NCI-H2107 treated with DMSO at 0.1 percent for 48 hours (cell line): Measurements from ENCODE around the gene ITGB8.

Experiments
- DNase-seq: peaks from one replicate; lab custom pipeline; 2025; ENCODE audit not compliant: unreplicated experiment; lab: John Stamatoyannopoulos, UW

The ITGB8 gene

DNA sequence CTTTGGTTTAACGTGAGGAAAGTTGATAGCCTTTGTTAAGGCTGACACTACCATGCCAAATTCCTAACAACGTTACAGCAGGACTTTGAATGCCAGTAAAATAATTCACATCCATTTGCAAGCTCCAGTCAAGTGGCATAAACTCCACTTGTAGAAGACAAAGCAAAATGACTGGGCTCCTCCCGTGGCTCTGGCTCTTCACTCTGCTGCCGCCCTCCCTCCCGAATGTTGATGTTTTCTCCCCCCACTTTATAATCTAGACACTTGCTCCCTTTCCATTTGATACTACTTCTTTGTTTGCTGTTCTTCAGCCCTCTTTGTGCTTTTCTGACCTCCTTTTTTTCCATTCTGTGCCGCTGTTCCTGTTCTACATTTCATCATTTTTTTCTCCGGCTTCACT, 22.8 kb upstream of the ITGB8 start:
- DNase-seq, result peak; percentile 76

DNA sequence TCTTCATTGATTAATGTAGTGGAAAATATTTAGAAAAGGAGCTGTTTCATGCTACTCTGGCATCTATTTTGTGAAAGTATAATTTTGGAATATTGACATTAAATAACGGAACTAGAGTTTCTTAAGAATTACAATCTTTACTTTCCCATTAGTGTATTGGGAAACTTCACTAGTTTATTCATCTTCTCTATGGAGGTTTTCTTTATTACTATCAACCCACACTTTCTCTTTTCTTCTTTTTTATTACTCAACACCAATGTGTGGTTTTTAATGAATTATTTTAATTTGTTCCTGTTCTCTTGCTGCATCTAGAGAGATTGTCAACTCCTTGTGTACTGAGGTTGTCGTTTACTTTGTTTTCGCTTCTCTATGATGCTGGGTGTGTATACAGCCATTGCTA, 20.4 kb upstream of the ITGB8 start:
- DNase-seq, result no peak

DNA sequence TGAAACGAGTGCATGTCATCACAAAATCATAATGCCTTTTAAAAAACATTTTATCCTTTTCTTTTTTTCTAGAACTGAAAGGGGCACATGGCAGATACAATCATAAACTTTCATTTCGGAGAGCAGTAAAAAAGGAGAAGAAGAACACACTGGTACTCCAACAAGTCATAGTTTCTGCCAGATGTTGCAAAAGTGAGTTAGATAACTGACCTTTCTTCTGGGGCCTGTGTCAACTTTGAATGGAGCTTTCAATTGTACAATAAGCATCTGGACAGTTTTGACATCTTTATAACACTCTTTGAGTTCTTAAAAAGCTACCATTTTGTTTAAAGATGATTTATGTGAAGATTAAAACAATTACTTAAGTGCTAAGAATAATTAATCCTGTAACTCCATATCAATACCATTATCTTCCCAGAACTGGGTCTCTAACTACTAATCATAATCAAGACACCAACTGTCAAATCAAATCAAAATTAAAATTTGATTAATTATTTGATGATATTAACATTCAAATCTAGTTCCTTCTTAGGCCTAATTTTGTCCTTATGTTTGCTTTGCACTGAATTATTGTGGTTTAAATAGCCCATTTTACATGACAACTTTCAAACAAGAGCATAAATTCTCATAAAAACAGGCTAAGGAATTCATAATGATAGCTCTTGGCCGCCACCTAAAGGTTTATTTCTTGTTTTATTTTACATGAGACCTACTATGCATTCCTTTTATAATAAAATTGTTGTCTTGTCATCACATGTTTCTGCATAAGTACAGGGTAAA, 19.5 kb upstream of the ITGB8 start:
- DNase-seq, result peak; percentile 42

DNA sequence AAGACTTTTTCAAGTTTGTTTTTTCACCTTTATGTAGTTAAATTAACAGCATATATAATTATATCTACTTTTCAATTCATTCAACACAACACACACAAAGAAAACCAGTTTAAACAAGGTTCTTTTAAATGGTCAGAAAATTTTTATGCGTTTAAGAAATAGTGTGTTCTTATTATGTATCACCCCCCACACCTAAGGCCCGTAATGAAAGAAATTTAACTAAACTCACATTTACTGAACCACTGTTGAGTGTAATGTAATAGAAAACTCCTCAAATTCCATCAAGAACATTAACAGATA, 19.0 kb upstream of the ITGB8 start:
- no peak for DNase-seq

DNA sequence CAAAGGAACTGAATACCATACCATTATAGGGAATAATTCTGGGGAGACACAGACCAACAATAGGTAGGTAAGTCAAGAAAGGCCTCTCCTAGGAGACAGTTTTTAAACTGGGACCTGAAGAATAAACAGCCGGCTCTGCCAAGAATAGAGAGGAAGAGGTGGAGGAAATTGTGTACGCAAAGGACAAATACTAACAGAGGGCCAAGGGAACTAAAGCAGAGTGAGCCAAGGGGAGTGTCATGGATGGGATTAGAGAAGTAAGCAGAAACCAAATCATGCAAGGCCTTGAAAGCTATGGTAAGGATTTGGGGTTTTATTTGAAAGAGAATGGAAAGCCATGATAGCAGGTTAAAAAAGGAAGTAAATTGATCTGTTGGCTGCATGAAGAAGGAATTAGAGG, 18.1 kb upstream of the ITGB8 start:
- DNase-seq, result no peak

DNA sequence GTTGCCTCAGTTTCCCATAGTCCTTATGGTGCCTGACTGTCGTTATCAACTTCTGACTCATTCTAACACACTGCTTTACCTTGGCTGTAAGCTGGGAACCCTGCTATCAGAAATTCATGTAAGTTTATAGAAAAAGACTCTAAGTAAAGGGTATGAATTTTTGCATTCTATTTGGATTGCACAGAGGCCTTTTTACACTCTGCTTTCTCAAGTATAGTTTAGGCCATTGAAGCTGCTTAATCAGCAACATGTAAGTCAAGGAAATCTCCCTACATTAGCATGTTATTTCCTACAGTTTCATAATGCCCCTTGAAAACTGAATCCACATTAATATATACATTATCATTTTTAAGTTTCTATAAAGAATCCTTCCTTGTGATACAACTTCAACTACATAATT, 17.1 kb upstream of the ITGB8 start:
- no peak for DNase-seq

DNA sequence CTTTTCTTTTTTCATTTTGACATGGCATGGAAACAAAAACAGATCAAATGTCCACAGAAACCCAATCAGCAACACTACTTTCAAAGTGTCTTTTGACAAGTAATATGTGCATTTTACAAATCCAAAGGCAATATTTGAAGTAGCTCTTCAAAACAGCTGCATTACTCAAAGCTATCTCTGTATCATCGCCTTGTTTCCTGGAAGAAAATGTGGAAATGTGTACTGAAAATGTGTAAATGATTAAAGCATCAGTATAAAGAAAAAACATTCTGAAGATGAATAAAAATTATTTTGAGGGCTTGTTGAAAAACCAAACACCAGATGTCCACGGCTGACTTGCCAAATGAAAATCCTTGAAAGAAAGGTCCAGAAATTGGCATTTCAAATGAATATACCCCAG, 16.5 kb upstream of the ITGB8 start:
- DNase-seq, result no peak

DNA sequence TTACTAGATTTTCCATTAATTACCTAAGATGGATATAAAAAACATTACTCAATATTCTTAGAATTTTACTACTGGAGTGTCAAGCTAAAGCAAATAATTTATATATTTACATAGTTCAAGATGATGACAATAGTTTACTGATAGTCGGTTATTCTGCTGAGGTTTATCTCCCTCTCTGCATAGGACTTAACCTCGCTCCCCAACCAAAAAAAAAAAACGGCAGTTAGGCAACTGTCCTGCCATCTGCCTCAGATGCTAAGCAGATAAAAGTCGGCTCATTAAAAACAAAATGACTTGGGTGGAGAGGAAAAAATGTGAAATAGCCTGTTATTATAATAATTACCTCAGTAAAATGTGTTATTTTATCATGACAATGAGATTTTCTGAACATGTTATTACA, 14.0 kb upstream of the ITGB8 start:
- no peak for DNase-seq

DNA sequence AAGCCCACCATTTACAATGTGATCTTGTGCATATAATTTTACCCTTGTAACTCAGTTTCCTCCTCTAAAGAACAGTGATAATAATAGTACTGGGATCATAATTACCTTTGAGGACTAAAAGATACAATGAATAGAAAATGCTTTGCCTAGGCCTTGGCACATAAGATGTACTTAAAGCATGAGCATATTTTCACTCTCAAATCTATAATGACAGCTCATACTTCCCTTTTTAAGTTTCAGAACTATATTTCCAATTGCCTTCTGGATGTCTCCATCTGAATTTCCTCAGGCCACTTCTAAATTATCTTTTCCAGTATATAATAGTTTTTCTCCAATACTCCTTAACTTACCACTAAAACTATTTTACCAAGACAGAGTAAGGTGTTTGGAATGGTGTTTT, 13.3 kb upstream of the ITGB8 start:
- no peak for DNase-seq

DNA sequence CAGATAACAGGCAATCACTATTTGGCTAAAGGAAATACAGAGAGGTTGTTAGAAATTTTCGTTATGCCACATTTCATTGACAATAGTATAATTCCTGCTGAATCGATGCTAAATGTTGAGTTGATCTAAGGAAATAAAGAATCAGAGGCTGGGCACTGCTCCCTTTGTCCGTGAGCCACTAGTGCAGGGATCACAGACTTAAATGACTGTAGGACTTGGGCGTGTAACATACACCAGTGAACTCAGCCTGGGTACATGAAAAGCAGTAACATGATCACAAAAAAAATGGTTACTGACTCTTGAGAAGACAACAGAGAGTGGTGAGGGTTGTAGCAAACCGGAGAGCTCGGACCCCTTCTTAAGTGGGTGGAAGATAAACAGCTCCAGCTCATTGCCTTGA, 11.8 kb upstream of the ITGB8 start:
- DNase-seq, result no peak

DNA sequence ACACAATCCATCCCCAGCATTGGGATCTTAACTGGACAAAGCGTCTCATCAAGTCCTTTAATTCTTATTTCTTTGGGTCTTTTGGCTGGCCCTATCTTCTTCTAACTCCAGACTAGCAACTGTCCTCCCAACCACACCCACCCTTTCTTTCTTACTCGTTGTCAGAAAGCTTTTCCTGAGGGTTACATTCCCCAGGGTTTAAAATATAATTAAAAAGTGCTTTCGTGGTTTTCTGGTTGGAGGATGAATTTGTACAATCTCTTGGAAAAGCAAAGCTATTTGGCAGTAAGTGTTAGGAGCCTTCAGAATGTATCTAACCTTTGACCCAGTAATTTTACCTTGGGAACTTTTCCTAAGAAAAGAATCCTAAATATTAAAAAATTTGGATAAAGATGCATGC, 10.4 kb upstream of the ITGB8 start:
- no peak for DNase-seq

DNA sequence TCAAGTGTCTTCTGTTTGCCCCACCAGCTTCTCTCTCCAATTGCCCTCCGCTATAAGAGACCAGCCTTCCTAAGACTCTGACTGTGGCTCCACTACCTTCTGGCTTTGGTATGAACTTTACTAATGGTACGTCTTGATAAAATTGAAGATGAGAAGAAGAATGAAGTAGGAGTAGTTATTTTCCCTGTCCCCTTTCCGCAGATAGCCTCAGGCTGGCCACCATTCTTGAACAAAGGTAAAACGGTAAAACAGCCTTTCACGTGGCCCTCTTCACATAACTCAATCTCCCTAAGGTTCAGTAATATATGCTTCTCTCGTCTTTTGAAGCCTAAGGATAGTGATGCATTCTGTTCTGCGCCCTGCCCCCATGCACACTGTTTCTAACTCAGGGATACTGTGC, 9.9 kb upstream of the ITGB8 start:
- no peak for DNase-seq

DNA sequence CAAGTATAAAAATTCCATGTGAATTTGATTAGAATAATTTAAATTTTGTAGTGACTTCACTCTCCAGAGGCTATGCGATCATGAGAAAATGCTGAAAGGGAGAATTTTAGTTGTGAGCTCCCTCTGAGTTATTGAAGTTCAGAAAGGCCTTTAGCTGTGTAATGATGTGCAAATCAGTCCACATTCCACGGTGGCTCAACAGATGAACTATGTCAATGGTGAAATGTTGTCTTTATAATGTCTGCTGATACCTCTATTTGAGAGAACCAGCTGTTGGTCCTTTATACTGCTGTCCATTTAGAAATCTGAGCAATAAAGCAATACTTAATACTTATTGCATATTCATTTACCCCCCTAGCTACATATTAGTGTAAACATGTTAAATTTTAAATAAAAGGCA, 7.1 kb upstream of the ITGB8 start:
- DNase-seq, result no peak

DNA sequence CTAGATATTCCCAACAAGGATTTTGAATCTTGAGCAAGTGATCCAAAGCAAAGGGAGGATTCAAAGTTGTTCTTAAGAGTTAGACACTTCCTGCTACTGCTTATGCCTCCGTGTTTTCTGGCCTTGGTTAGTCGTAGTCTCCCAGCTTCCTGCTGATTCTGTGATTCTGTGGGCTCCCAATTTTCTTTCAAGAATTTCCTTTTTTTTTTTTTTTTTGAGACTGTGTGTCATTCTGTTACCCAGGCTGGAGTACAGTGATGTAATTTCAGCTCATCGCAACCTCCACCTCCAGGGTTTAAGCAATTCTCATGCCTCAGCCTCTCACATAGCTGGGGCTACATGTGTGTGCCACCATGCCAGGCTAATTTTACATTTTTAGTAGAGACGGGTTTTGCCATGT, 4.4 kb upstream of the ITGB8 start:
- no peak for DNase-seq

DNA sequence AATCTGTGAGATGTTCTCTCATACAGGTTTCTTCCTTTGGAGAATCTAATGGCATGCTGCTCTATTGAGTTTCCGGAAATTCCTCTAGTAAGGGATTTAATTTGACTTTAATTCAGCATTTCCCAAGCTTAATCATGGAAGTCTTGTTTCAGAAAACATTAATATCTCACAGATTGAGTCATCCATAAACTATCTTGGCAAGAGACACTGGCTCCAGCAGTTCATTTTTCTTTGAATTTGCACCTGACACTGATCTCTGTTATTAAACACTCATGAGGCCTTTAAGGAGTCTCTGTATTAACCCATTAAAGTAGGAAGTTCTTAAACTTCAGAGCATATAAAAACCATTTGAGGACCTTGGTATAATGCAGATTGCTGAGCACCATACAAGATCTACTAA, 3.6 kb upstream of the ITGB8 start:
- no peak for DNase-seq

DNA sequence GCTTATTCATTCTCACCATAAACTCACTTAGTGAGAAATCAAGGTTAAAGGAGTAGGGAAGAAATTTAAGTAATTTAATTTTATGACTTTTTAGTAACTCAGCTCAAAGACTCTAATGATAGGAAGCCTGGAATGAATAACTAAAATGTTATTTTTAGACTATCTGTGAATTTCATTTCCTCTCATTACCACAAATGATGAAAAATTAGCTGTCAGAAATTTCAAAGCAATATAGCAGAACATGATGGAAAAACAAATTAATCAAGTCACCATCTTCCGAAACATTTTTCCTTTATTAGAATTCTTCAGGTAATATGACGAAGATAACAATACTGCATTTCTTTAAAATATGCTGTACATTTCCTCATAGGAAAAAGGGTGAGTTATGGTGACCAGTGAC, 2.7 kb upstream of the ITGB8 start:
- DNase-seq, result no peak

DNA sequence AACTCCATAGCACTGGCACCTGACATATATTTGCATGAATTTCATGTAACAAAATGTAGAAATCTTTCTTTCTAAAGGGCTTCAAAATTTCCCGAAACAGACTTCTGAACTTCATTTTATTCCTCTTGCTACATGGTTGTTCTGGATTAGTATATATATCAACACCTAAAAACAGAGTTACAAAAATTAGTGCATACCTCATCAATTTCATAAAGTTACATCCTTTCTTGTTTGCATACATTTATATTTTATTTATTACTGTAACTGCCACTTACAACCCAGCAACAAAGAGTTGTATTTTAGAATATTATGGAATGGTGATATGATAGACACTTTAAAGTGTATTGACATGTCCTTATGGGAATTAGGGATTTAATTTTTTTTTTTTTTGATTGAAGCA, 2.0 kb upstream of the ITGB8 start:
- DNase-seq, result no peak

DNA sequence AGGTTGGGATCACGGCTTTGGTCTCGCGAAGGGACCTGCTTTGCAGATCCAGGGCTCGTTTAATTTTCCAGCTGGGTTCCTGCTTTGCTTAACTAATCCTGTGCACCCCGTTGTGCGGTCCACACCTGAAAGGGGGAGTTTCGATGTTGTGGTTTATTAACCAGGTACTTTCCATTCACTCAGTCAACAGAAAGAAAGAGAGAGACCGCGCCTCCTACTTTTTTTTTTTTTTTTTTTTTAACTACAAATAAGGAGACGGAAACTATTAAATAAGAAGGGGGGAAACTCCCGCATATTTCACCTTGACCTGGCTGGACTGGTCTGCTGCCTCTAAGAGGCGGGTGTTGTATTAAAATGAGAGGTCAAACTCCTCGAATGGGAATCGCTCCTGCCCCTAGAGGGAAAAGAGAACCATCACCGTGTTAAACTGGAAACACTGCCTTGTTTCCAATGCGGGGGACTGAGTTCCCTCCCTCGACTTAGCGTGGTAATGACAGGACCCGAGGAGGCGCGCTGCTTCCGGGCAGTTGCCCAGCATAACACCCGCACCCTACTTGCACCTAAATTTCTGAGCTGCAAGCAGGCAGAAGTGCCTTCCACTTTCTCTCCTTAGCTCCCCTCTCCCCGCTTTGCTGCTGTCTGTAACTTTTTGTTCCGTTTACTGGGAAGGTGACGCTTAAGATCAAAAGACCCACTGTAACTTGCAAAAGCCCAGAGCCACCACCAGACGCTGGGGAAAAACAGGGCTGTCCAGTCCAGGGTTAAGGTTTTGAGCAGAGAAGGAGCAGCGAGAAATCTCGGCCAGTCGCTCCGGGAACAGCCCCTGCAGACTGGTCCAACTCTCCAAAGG, 1.1 kb upstream of the ITGB8 start:
- peak; percentile 23 for DNase-seq

DNA sequence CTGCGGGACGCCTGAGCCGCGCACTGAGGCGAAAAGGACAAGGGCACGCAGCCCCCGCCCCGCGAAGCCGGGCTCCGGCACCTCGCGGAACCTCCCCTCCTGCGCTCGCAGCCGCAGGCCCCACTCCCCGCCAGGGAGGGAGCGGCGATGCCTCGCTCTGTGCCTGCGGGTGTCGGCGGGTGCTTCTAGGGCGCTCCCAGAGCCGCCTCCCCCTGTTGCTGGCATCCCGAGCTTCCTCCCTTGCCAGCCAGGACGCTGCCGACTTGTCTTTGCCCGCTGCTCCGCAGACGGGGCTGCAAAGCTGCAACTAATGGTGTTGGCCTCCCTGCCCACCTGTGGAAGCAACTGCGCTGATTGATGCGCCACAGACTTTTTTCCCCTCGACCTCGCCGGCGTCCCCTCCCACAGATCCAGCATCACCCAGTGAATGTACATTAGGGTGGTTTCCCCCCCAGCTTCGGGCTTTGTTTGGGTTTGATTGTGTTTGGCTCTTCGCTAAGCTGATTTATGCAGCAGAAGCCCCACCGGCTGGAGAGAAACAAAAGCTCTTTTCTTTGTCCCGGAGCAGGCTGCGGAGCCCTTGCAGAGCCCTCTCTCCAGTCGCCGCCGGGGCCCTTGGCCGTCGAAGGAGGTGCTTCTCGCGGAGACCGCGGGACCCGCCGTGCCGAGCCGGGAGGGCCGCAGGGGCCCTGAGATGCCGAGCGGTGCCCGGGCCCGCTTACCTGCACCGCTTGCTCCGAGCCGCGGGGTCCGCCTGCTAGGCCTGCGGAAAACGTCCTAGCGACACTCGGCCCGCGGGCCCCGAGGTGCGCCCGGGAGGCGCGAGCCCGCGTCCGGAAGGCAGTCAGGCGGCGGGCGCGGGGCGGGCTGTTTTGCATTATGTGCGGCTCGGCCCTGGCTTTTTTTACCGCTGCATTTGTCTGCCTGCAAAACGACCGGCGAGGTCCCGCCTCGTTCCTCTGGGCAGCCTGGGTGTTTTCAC, 519 bp downstream of the ITGB8 start:
- no peak for DNase-seq

DNA sequence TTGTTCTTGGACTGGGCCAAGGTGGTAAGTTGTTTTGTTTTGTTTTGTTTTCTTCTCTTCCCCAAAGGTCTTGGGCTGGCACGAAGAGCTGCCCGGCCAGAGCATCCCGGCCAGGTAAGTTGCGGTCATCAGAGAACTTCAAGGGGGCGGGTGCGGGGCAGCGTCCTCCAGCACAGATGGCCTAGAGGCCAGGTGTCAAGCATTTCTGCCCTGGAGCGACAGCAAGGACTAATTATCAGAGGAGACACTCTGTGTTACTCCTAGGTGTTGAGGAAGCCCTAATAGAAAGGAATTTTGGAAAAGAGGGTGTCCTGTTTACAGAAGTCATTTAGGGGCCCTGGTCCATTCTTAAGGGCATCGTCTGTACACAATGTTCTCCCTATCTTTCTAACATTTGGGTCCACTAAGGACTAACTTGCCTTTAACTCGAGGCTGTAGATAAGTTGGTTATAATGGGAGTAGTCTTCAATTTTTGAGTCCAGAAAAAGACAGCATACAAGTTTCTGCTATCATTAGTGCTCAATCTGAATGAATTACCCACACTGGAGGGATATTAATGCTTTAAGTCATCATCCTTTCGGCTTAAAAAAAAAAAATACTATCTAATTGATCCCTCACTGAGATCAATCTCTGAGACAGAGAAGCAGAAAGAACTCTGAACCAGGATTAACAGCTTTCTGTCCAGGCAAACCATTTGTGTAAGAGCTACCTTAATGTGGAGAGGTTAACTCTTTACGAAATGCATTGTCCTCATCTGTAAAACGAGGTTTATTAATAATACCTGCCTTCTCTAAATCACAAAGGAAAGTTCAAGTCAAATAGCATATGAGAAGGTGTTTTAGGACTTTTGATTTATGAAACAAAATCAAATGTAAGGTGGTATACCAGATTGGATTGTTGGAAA, 1.5 kb downstream of the ITGB8 start:
- DNase-seq, result no peak

DNA sequence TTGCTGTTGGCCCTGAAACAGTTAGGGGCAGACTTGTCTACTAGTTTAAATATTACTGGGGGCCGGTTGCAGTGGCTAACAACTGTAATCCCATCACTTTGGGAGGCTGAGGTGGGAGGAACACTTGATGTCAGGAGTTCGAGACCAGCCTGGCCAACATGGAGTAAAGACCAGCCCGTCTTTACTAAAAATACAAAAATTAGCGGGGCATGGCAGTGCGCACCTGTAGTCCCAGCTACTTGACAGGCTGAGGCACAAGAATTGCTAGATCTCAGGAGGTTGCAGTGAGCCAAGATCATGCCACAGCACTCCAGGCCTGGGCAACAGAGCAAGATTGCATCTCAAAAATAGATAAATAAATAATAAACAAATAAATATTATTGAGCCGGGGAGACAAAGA, 7.6 kb downstream of the ITGB8 start:
- no peak for DNase-seq
